ENCODE data around the gene SPATA6. TPM values are rescaled to one million over a fixed set of nuclear protein-coding genes. Genes with fewer than 3 reads are reported as not detected.

SPATA6 gene
- polyA plus RNA-seq, 1 donor from 2014 or later, result 3.2 TPM

DNA sequence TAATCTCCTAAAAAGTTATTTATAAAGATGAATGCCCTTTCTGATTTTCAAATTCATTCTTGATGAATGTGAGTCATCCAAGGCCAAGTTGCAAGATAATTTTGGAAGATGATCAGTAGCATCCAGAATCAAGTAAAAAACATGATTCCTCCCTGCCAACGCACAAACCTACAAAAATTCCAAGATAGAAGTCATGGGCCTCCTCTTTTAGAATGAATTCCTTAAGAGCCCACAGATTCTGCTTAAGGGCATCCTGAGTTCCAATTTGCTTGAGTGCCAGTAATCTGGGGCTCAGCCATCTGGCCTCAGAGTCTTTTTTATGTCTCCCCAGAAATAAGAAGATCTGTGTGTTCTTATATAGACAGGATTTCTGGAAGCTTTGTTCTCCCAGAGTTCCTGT lies 23.2 kb upstream of the SPATA6 start:
- Histone ChIP-seq H3K9me3 (ENCODE audit: low read length) (no peaks in the 10 kb centered on the region), H3K27ac (ENCODE audit: low read length) (no peak overlapping the region), H3K9me2 (ENCODE audit: insufficient read depth, low read length) (no peaks in the 10 kb centered on the region), H2AFZ (ENCODE audit: low read depth, low read length) (no peak overlapping the region), H3F3A (ENCODE audit: insufficient read depth, low read length, poor library complexity, severe bottlenecking) (no peaks in the 10 kb centered on the region), H3K27me3 (ENCODE audit: insufficient read depth, low read depth, low read length) (no peaks in the 10 kb centered on the region), H3K4me3 (ENCODE audit: low read length) (no peak overlapping the region), H3K36me3 (ENCODE audit: insufficient read depth, low read length) (no peaks in the 10 kb centered on the region), H3K79me2 (replicated peaks; ENCODE audit: insufficient read depth, low read length) (no peaks in the 10 kb centered on the region), H4K20me1 (ENCODE audit: insufficient read depth) (no peaks in the 10 kb centered on the region), H3K9ac (ENCODE audit: low read length) (no peak overlapping the region), H3K4me2 (ENCODE audit: low read length) (no peak overlapping the region)
- TF ChIP-seq, protein P1, sequence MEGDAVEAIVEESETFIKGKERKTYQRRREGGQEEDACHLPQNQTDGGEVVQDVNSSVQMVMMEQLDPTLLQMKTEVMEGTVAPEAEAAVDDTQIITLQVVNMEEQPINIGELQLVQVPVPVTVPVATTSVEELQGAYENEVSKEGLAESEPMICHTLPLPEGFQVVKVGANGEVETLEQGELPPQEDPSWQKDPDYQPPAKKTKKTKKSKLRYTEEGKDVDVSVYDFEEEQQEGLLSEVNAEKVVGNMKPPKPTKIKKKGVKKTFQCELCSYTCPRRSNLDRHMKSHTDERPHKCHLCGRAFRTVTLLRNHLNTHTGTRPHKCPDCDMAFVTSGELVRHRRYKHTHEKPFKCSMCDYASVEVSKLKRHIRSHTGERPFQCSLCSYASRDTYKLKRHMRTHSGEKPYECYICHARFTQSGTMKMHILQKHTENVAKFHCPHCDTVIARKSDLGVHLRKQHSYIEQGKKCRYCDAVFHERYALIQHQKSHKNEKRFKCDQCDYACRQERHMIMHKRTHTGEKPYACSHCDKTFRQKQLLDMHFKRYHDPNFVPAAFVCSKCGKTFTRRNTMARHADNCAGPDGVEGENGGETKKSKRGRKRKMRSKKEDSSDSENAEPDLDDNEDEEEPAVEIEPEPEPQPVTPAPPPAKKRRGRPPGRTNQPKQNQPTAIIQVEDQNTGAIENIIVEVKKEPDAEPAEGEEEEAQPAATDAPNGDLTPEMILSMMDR (IDR thresholded peaks at IDR 0.05; ENCODE audit: poor library complexity, severe bottlenecking), result no peak
- TF ChIP-seq MXI1 (conservative IDR thresholded peaks at IDR 0.05; ENCODE audit: poor library complexity, severe bottlenecking), result no peak
- TF ChIP-seq, protein P2, sequence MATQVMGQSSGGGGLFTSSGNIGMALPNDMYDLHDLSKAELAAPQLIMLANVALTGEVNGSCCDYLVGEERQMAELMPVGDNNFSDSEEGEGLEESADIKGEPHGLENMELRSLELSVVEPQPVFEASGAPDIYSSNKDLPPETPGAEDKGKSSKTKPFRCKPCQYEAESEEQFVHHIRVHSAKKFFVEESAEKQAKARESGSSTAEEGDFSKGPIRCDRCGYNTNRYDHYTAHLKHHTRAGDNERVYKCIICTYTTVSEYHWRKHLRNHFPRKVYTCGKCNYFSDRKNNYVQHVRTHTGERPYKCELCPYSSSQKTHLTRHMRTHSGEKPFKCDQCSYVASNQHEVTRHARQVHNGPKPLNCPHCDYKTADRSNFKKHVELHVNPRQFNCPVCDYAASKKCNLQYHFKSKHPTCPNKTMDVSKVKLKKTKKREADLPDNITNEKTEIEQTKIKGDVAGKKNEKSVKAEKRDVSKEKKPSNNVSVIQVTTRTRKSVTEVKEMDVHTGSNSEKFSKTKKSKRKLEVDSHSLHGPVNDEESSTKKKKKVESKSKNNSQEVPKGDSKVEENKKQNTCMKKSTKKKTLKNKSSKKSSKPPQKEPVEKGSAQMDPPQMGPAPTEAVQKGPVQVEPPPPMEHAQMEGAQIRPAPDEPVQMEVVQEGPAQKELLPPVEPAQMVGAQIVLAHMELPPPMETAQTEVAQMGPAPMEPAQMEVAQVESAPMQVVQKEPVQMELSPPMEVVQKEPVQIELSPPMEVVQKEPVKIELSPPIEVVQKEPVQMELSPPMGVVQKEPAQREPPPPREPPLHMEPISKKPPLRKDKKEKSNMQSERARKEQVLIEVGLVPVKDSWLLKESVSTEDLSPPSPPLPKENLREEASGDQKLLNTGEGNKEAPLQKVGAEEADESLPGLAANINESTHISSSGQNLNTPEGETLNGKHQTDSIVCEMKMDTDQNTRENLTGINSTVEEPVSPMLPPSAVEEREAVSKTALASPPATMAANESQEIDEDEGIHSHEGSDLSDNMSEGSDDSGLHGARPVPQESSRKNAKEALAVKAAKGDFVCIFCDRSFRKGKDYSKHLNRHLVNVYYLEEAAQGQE (IDR thresholded peaks at IDR 0.05; ENCODE audit: borderline replicate concordance), result no peak
- no peak for TF ChIP-seq POLR2AphosphoS5 (IDR thresholded peaks at IDR 0.05)
- no peak for TF ChIP-seq EZH2 (IDR thresholded peaks at IDR 0.05; ENCODE audit: borderline replicate concordance, insufficient read depth, low read length, poor library complexity, severe bottlenecking)
- no peak for TF ChIP-seq TAF1 (IDR thresholded peaks at IDR 0.05; ENCODE audit: low read depth)

DNA sequence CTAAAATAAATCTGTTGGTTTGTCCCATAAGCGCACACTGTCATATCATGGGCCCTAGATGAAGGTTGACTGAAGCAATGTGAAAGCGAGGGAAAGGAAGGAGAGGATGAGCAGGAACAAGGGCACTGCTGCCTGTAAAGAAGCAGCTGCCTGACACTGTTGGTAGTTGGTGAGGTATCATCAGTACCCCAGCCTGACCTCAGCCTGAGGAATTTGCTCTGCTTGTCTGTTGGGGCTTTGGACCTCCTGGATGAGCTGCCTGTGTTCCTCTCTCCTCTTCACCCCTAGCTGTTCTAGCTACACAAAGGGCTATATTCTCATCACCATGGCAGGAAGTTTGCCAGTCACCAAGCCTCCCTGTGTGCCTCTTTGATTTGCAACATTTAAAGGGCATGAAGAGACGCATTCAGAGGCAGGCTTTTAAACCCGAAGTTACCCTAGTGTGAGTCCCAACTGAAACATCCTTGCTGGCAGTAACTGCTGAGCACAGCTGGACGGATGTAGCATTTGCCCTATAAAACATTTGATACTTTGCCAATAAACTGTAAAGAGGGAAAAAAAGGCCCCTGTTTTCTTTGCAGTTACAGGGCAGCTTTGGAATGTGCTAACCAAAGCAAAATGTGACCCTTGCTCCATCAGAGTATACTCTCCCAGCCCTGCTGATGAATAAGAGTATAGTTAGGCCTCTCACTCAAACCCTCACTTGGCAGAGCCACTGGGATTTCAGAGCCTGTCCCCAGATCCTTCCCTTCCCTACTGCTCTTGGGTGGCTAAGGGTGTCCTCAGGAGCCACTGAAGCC lies 22.2 kb upstream of the SPATA6 start:
- H3K27me3 ChIP-seq (ENCODE audit: insufficient read depth, low read depth, low read length), result no peaks in the 10 kb centered on the region
- no peaks in the 10 kb centered on the region for H3K9me3 ChIP-seq (ENCODE audit: low read length)
- no peaks in the 10 kb centered on the region for H3K79me2 ChIP-seq (replicated peaks; ENCODE audit: insufficient read depth, low read length)
- no peak overlapping the region for H3K27ac ChIP-seq (ENCODE audit: low read length)
- no peaks in the 10 kb centered on the region for H4K20me1 ChIP-seq (ENCODE audit: insufficient read depth)
- H3K4me2 ChIP-seq (ENCODE audit: low read length), result no peak overlapping the region
- H3K9ac ChIP-seq (ENCODE audit: low read length), result no peak overlapping the region
- H3K4me3 ChIP-seq (ENCODE audit: low read length), result no peak overlapping the region
- TF ChIP-seq, protein P2 (IDR thresholded peaks at IDR 0.05; ENCODE audit: borderline replicate concordance), result no peak
- TF ChIP-seq EZH2 (IDR thresholded peaks at IDR 0.05; ENCODE audit: borderline replicate concordance, insufficient read depth, low read length, poor library complexity, severe bottlenecking), result no peak
- no peak for TF ChIP-seq EP300 (conservative IDR thresholded peaks at IDR 0.05; ENCODE audit: poor library complexity, severe bottlenecking)
- TF ChIP-seq POLR2AphosphoS5 (IDR thresholded peaks at IDR 0.05), result no peak
- TF ChIP-seq MXI1 (conservative IDR thresholded peaks at IDR 0.05; ENCODE audit: poor library complexity, severe bottlenecking), result no peak
- no peak for TF ChIP-seq RAD21 (conservative IDR thresholded peaks at IDR 0.05)
- no peak for TF ChIP-seq SMC3 (conservative IDR thresholded peaks at IDR 0.05; ENCODE audit: poor library complexity)
- TF ChIP-seq TAF1 (IDR thresholded peaks at IDR 0.05; ENCODE audit: low read depth), result no peak
- TF ChIP-seq, protein P1 (IDR thresholded peaks at IDR 0.05; ENCODE audit: poor library complexity, severe bottlenecking), result no peak
- H2AFZ ChIP-seq (ENCODE audit: low read depth, low read length), result no peak overlapping the region
- H3K9me2 ChIP-seq (ENCODE audit: insufficient read depth, low read length), result no peaks in the 10 kb centered on the region
- H3F3A ChIP-seq (ENCODE audit: insufficient read depth, low read length, poor library complexity, severe bottlenecking), result no peaks in the 10 kb centered on the region
- H3K36me3 ChIP-seq (ENCODE audit: insufficient read depth, low read length), result no peaks in the 10 kb centered on the region

All from neural cell (in vitro differentiated cells).